Upper lobe of right lung (tissue), 1 donor: ENCODE measurements around the gene RHBDF2. TPM values are rescaled to one million over a fixed set of nuclear protein-coding genes. Genes with fewer than 3 reads are reported as not detected.

ENCODE experiments used
- ATAC-seq: fragments of 200-7000 bp; cut with Tn5 transposase; one replicate; pipeline ENCODE4 v1.9.1; 2020; ENCODE audit warnings: mild to moderate bottlenecking, moderate library complexity
- DNase-seq: peaks from one replicate; pipeline ENCODE4 v3.0.0-alpha.2; 2020
- H3K27ac ChIP-seq: fragments of 200-600 bp; one replicate; pipeline ENCODE4 v1.8.0; 2022
- H3K27me3 ChIP-seq: fragments of 200-600 bp; one replicate; pipeline ENCODE4 v1.8.0; 2022; ENCODE audit warnings: mild to moderate bottlenecking
- H3K36me3 ChIP-seq: fragments of 200-600 bp; one replicate; pipeline ENCODE4 v1.8.0; 2022
- H3K4me1 ChIP-seq: fragments of 200-600 bp; one replicate; pipeline ENCODE4 v1.8.0; 2022
- H3K4me3 ChIP-seq: fragments of 200-600 bp; one replicate; pipeline ENCODE4 v1.8.0; 2022; ENCODE audit warnings: mild to moderate bottlenecking
- H3K9me3 ChIP-seq: fragments of 200-600 bp; one replicate; pipeline ENCODE4 v1.8.0; 2022
- CTCF ChIP-seq: fragments of 200-600 bp; IDR thresholded peaks from one replicate; pipeline ENCODE4 v1.8.0; 2022; ENCODE audit warnings: antibody characterized with exemption
- intact Hi-C: fragments of 100-400 bp; cut with DNase I; formaldehyde crosslinking; loops from one replicate; pipeline ENCODE4 v1.11.0; 2022
- total RNA-seq: library from RNA; stranded (reverse); fragmentation: NEBNext Ultra II Directional; extraction: Animal tissue kit (Norgen Biotek cat#: 25700); gene quantifications from one replicate; pipeline ENCODE4 v1.2.1, GENCODE V29; 2021
- donor health status: DM: no; HTN: yes; CAD: no; lungs with severe emphysema.

RHBDF2 gene
- total RNA-seq, 1 donor from 2014 or later = 46.4 TPM

- DNase-seq = no peak
- intact Hi-C loops = no loop called here
- peaks cover 58% of the 10 kb centered on the region for H3K4me1 ChIP-seq
- TF ChIP-seq CTCF = no peak
- H3K27ac ChIP-seq = no peak overlapping the region
- no peak overlapping the region for H3K4me3 ChIP-seq
- no peaks in the 10 kb centered on the region for H3K27me3 ChIP-seq
- H3K9me3 ChIP-seq = no peaks in the 10 kb centered on the region
- ATAC-seq = no peak
- H3K36me3 ChIP-seq = no peaks in the 10 kb centered on the region
Measured at GRCh38 chr17:76543482-76543825, 42.2 kb upstream of the RHBDF2 start.

- Histone ChIP-seq H3K4me1 (peaks cover 58% of the 10 kb centered on the region), H3K27ac (no peak overlapping the region), H3K27me3 (peaks cover 3% of the 10 kb centered on the region), H3K9me3 (no peaks in the 10 kb centered on the region), H3K36me3 (no peaks in the 10 kb centered on the region), H3K4me3 (no peak overlapping the region)
- intact Hi-C loops = no loop called here
- TF ChIP-seq CTCF = no peak
- ATAC-seq = no peak
- no peak for DNase-seq
Measured at GRCh38 chr17:76542984-76543383, 41.8 kb upstream of the RHBDF2 start.

GRCh38 chr17:76542566-76542971 lies 41.3 kb upstream of the RHBDF2 start:
- Histone ChIP-seq H3K36me3 (no peaks in the 10 kb centered on the region), H3K9me3 (no peaks in the 10 kb centered on the region), H3K4me1 (peaks cover 58% of the 10 kb centered on the region), H3K27ac (no peak overlapping the region), H3K27me3 (peaks cover 4% of the 10 kb centered on the region), H3K4me3 (no peak overlapping the region)
- DNase-seq = peak; percentile 65
- ATAC-seq = no peak
- TF ChIP-seq CTCF = no peak
- intact Hi-C loops = no loop called here

- no peaks in the 10 kb centered on the region for H3K36me3 ChIP-seq
- no peak overlapping the region for H3K27ac ChIP-seq
- no peaks in the 10 kb centered on the region for H3K9me3 ChIP-seq
- intact Hi-C loops = no loop called here
- H3K4me1 ChIP-seq = peaks cover 57% of the 10 kb centered on the region
- TF ChIP-seq CTCF = no peak
- ATAC-seq (no peak), DNase-seq (no peak)
- H3K4me3 ChIP-seq = no peak overlapping the region
- H3K27me3 ChIP-seq = peaks cover 4% of the 10 kb centered on the region
Measured at GRCh38 chr17:76541739-76542454, 40.7 kb upstream of the RHBDF2 start.

- ATAC-seq = peak; percentile 95
- DNase-seq = peak; percentile 92
- TF ChIP-seq CTCF = peak; percentile 26
- Histone ChIP-seq H3K4me3 (peak overlapping the region; percentile 43), H3K4me1 (peaks cover 49% of the 10 kb centered on the region), H3K27ac (peak overlapping the region; percentile 36), H3K9me3 (no peaks in the 10 kb centered on the region), H3K36me3 (no peaks in the 10 kb centered on the region), H3K27me3 (peaks cover 4% of the 10 kb centered on the region)
- intact Hi-C loops = no loop called here
Measured at GRCh38 chr17:76540381-76541300, 39.4 kb upstream of the RHBDF2 start.
